ENCODE measurements around the gene RECK.
"Not testable (repeated sequence)": the region's sequence is repeated elsewhere in the genome, so short reads cannot be mapped to it uniquely, and the experiment has no call there.

RECK gene

DNA sequence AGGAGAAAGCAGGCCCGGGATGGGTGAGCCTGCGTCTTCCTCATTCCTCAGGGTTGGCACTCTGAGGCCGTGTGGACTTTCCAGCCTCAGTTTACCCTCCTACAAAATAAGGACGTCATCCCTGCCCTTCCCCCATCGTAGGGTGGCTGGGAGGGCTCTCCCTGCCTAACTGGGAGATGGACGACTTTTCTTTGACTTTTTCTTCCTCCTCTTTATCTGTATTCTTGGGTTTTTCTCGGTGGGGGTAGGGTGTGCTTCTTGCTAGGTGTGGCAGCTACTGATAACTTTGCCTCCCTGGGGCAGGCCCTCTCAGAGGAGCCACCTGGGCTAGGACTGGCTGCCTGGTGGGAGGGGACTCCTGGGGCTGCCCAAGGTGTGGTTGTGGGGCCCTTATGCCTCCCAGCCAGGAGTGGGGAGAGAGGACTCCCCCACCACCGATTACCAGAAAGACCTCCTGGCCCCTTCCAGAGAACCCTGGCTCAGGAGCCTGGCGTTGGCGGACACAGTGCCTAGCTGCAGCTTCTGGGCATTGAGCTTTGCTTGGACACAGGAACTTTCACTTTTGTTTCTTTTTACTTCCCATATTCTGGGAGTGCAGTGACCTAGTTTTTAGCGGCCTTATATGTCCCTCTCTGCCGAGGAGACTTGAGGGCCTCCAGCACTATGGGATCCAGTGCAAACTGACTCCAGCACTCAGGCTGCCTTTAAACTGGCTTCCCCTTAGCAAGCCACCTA is 106.0 kb downstream of the RECK start:
- no peak for DNase-seq

DNA sequence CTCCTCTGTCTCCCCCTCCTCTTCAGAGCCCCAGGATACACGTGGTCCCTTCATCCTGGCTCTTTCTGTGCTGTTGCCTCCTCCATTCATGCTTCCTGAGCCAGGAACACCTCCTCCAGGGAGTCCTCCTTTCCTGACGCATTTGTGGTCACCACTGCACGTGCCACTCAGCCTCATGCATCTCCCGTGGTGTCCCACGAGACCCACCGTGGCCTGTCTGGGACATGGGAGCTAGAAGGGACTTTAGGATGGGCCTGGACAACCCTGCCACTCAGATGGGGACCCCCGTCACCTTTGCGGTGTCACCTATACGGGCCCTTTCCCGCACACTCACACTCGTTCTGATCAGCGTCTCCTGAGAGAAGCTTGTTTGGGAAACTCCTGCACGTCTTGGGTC is 106.5 kb downstream of the RECK start:
- no peak for DNase-seq

DNA sequence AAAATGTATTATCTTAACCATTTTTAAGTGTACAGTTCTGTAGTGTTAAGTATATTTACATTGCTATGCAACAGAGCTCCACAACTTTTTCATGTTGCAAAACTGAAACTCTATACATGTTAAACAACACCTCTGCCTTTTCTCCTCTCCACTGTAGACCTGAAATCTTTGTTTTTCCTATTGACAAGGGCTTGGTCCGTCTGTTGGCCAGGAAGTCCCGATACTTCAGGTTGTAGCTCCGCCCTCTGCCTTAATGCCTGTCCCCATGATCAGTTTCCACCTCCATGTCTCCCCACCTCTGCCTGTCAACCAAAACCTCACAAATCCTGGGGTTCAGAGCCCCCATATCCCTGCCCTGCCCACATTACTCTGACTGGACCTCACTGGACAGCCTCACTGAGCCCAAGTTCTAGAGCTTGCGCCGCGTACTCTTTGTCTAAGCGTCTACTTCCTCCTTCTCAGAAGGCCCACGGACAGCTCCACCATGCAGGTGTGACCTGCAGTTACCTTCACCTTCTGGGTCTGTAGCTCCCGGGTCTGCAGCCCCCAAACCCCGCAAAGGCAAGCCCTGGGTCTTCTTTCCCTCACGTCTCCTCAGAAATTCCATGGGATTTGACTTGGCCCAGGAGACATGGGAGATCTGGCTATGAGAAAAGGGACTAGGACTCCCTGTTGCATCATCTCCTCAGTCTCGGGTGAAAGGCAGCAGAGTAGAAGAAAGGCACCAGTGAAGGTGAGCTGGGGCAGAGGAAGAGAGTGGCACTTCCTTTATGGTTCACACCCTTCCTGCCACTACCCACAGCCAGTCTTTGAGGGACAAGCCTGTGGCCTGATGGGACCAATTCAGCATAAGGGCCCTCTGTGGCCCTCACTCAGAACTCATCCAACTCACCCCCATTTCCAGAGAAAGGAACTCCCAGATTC is 107.9 kb downstream of the RECK start:
- DNase-seq: peak; percentile 26

DNA sequence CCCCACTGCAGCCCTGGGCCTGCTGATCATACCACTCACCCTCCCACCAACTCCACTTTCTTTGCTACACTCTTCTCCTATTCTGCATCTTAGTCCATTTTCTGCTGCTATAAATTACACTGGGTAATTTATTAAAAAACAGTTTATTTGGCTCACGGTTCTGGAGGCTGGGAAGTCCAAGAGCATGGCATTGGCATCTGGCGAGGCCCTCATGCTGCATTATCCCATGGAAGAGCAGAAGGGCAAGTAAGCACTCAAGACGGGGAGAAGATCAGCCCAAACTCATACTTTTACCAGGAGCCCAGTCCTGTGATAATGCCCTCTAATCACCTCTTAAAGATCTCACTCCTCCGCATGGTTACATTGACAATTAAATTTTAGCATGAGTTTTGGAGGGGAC is 109.3 kb downstream of the RECK start:
- DNase-seq: no peak

GRCh38 chr9:36146651-36147050 is 109.9 kb downstream of the RECK start:
- no peak for DNase-seq

GRCh38 chr9:36147441-36148175 is 110.9 kb downstream of the RECK start:
- DNase-seq: no peak

DNA sequence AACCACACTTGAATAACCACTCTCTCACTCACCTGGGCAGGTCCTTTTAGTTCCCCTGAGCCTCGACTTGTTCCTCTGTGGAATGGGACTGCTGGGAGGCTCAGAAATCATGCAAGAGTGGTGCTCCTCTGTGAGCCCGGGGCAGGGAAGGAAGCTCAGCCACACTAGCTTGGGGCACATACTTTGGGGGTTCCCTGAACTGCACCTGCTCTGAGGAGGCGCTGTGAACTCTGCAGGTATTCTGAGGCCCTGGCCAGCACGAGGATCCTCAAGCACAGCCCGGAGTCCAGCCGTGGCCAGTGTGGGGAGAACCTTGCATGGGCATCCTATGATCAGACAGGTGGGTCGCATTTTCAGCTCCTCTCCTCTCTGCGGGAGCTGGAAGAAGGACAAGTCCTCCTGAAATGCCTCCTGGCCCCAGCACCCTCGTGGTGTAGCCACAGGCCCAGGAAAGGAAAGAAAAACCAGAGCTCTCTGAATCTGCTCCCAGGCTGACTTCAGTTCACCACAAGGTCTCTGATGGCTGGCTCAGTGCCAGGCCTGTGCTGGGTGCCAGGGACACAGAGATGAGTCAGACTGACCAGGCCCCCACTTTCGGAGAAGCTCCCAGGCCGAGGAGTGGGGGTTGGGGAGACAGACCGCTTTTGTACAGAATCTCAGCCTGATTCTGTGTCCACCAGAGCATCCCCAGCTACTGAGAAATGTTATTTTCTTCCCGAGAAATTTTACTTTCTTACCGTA is 111.8 kb downstream of the RECK start:
- DNase-seq: no peak

- no peak for DNase-seq
Measured at GRCh38 chr9:36149197-36149596, 112.5 kb downstream of the RECK start.

GRCh38 chr9:36150574-36151315 is 114.0 kb downstream of the RECK start:
- DNase-seq: no peak

DNA sequence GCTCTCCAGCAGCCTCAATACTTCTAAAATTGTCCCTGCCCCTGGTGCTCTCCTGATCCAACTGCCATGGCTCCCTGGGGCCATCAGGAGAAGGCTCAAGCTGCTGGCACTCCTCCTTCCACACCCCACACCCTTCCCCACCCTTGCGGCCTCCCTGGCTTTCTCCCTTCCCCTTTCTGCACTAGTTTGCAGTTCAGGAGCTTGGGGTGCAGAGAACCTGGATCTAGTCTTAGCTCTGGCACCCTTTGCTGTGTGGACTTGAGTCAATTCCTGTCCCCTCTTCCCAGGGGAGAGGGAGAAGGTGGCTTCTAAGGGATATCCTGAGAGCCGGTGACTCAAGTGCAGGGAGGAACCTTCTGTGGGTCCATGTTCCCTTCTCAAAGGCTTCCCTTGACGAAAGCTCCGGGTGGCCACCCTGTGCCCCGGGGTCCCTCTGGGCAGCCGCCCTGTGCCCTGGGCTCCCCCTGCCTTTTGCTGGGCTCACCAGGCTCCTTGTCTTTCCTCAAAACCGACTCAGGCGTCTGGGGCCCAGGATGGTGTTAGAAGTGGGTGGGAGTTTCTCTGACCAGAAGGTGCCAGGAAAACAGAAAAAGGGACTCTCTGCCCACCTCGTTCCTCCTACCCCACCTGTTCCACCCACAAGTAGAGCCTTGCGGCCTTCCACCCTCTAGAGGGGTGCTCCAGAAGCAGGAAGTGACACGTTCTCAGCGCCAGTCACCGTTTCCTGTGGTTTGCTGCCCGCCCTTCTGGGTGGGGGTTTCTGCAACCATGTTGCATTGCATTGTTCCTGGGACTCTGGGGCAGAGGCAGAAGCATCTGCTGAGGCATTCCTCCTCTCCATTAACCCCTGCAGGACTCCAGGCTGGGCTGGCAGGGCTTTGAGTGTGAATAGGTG is 114.8 kb downstream of the RECK start:
- DNase-seq: no peak

- no peak for DNase-seq
Measured at GRCh38 chr9:36152741-36153438, 116.2 kb downstream of the RECK start.

- no peak for DNase-seq
Measured at GRCh38 chr9:36153746-36154145, 117.0 kb downstream of the RECK start.

GRCh38 chr9:36154331-36154952 is 117.7 kb downstream of the RECK start:
- no peak for DNase-seq

GRCh38 chr9:36156116-36156515 is 119.4 kb downstream of the RECK start:
- no peak for DNase-seq

DNA sequence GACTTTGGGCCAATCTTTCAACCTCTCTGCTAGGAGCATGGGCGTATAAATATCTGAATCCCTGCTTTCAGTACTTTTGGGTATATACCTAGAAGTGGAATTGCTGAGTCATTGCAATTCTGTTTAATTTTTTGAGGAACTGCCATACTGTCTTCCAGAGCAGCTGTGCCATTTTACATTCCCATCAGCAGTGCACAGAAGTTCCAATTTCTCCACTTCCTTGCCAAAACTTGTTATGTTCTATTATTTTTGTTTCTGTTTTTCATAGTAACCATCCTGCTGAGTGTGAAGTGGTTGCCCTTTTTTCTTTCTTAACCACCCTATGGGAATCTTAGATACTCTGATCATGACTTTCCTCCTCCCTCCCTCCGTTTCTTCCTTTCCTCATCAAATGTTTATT is 121.4 kb downstream of the RECK start:
- DNase-seq: no peak

DNA sequence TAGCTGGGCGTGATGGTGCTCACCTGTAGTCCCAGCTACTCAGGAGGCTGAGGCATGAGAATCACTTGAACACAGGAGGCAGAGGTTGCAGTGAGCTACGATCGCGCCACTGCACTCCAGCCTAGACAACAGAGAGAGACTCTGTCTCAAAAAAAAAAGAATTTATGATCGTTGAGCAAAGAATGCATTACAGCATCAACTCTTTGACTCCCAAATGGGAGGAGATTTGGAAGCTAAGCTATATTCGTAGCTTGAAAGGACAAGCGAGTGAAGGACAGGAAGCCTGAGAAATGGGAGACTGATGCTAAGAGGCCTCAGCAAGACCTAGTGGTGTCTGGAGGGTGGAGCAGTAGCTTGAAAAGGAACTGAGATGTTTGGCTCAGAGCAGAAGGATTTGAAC is 122.2 kb downstream of the RECK start:
- no peak for DNase-seq

GRCh38 chr9:36159509-36159908 is 122.8 kb downstream of the RECK start:
- DNase-seq: not testable (repeated sequence)

GRCh38 chr9:36160126-36160525 is 123.4 kb downstream of the RECK start:
- DNase-seq: not testable (repeated sequence)

GRCh38 chr9:36161187-36161586 is 124.5 kb downstream of the RECK start:
- DNase-seq: no peak

All from NCI-H510A treated with DMSO at 0.1 percent for 48 hours (cell line).